H1 (cell line): Measurements from ENCODE around the gene DNAJC21. TPM values are rescaled to one million over a fixed set of nuclear protein-coding genes. Genes with fewer than 3 reads are reported as not detected.

Experiments
- CTCF ChIA-PET: fragments of 300-600 bp; sonication (Branson Sonifier 250); formaldehyde crosslinking; loops from one replicate; lab custom pipeline; 2021; ENCODE audit not compliant: partially characterized antibody; lab: Charles Lee
- POLR2A ChIA-PET: fragments of 300-600 bp; sonication (Branson Sonifier 250); formaldehyde crosslinking; loops from one replicate; lab custom pipeline; 2021; ENCODE audit warnings: inconsistent platforms; ENCODE audit not compliant: partially characterized antibody; lab: Charles Lee
- DNase-seq, 2 experiments: peaks; one replicate each; pipeline versions ENCODE4 v3.0.0 to v3.0.0-alpha.2; 2010 to 2022; ENCODE audit warnings: low spot score in 2 of 2, low read depth in 1 of 2, mixed read lengths in 1 of 2
- FAIRE-seq: peaks from 2 replicates; lab custom pipeline; 2011; peaks lifted over from hg19 to GRCh38; lab: Jason Lieb, UNC
- H2AFZ ChIP-seq: 2 replicates; pipeline ENCODE4 v1.8.1; 2012; ENCODE audit warnings: low read length, inconsistent platforms
- H2AK5ac ChIP-seq: 2 replicates; pipeline ENCODE4 v1.6.1; 2013; ENCODE audit warnings: low read depth, low read length
- H2BK120ac ChIP-seq: replicated peaks from 2 replicates; pipeline ENCODE3; 2013; ENCODE audit warnings: low read depth, low read length, inconsistent platforms
- H2BK12ac ChIP-seq: 2 replicates; pipeline ENCODE4 v1.6.1; 2013; ENCODE audit warnings: low read depth, low read length
- H2BK15ac ChIP-seq: 2 replicates; pipeline ENCODE4 v1.6.1; 2013; ENCODE audit warnings: low read length
- H2BK20ac ChIP-seq: 2 replicates; pipeline ENCODE4 v1.6.1; 2013; ENCODE audit warnings: low read length
- H2BK5ac ChIP-seq: 2 replicates; pipeline ENCODE4 v1.6.1; 2013; ENCODE audit warnings: low read depth, low read length
- H3K14ac ChIP-seq: 2 replicates; pipeline ENCODE4 v1.6.1; 2013; ENCODE audit warnings: inconsistent platforms; ENCODE audit not compliant: insufficient read length
- H3K18ac ChIP-seq: 2 replicates; pipeline ENCODE4 v1.6.1; 2013; ENCODE audit warnings: low read length; ENCODE audit errors: extremely low read depth
- H3K23ac ChIP-seq: 2 replicates; pipeline ENCODE4 v1.6.1; 2013; ENCODE audit warnings: inconsistent platforms; ENCODE audit not compliant: insufficient read length
- H3K23me2 ChIP-seq: 2 replicates; pipeline ENCODE4 v1.6.1; 2013; ENCODE audit warnings: low read depth, low read length
- H3K27ac ChIP-seq: 2 replicates; pipeline ENCODE4 v1.6.1; 2011; ENCODE audit warnings: low read depth, low read length, inconsistent platforms
- H3K27me3 ChIP-seq, 4 experiments: replicated peaks in 1 of 4; 1 replicate in 1 of 4; 2 replicates in 3 of 4; pipeline versions ENCODE4 v1.6.1 to v1.8.1; 2011 to 2013; ENCODE audit warnings: low read length in 3 of 4, mild to moderate bottlenecking in 3 of 4, inconsistent platforms in 2 of 4, mixed read lengths in 2 of 4, moderate library complexity in 1 of 4; ENCODE audit not compliant: control insufficient read depth in 3 of 4, insufficient read depth in 3 of 4; ENCODE audit errors: extremely low read depth in 1 of 4
- H3K36me3 ChIP-seq, 4 experiments: 2 replicates each; pipeline versions ENCODE4 v1.6.1 to v1.8.1; 2011 to 2013; ENCODE audit warnings: mild to moderate bottlenecking in 4 of 4, low read length in 3 of 4, moderate library complexity in 2 of 4, control low read depth in 1 of 4, inconsistent platforms in 1 of 4; ENCODE audit not compliant: insufficient read depth in 4 of 4, control insufficient read depth in 2 of 4
- H3K4ac ChIP-seq: replicated peaks from 2 replicates; pipeline ENCODE3; 2013; ENCODE audit warnings: low read length, low read depth, mixed read lengths, inconsistent platforms; ENCODE audit not compliant: insufficient read length
- H3K4me1 ChIP-seq, 4 experiments: replicated peaks in 1 of 4; 1 replicate in 1 of 4; 2 replicates in 3 of 4; pipeline versions ENCODE4 v1.6.1 to v1.8.1; 2011 to 2013; ENCODE audit warnings: low read length in 3 of 4, inconsistent platforms in 2 of 4, mixed read lengths in 1 of 4; ENCODE audit not compliant: insufficient read depth in 4 of 4, control insufficient read depth in 3 of 4
- H3K4me2 ChIP-seq, 2 experiments: 2 replicates each; pipeline versions ENCODE4 v1.6.1 to v1.8.1; 2011 to 2013; ENCODE audit warnings: low read depth in 2 of 2, low read length in 2 of 2, control low read depth in 1 of 2, inconsistent platforms in 1 of 2, mild to moderate bottlenecking in 1 of 2; ENCODE audit not compliant: insufficient read depth in 1 of 2
- H3K4me3 ChIP-seq, 4 experiments: fragments of 200-600, 300-600 bp in 1 of 4; sonication (generic), shearing (Covaris generic), sonication (Bioruptor Twin) in 1 of 4; 2 replicates each; pipeline versions ENCODE4 v1.5.1 to v1.8.1; 2011 to 2016; ENCODE audit warnings: low read length in 4 of 4, low read depth in 3 of 4, control low read depth in 2 of 4, inconsistent platforms in 2 of 4, mild to moderate bottlenecking in 2 of 4, mixed read lengths in 1 of 4, moderate library complexity in 1 of 4; ENCODE audit not compliant: insufficient read depth in 2 of 4; ENCODE audit errors: extremely low read depth in 1 of 4
- H3K56ac ChIP-seq: replicated peaks from 2 replicates; pipeline ENCODE3; 2013; ENCODE audit warnings: low read depth, mild to moderate bottlenecking, mixed read lengths, low read length, inconsistent platforms; ENCODE audit not compliant: insufficient read length
- H3K79me1 ChIP-seq: 2 replicates; pipeline ENCODE4 v1.6.1; 2013; ENCODE audit warnings: low read depth, low read length, control low read depth
- H3K79me2 ChIP-seq, 2 experiments: 2 replicates each; pipeline versions ENCODE4 v1.6.1 to v1.8.1; 2012 to 2013; ENCODE audit warnings: low read length in 2 of 2, mild to moderate bottlenecking in 2 of 2, inconsistent platforms in 1 of 2; ENCODE audit not compliant: insufficient read depth in 2 of 2, control insufficient read depth in 1 of 2
- H3K9ac ChIP-seq, 4 experiments: replicated peaks in 1 of 4; 1 replicate in 1 of 4; 2 replicates in 3 of 4; pipeline versions ENCODE4 v1.6.1 to v1.8.1; 2011 to 2013; ENCODE audit warnings: low read depth in 3 of 4, low read length in 3 of 4, control low read depth in 2 of 4, mild to moderate bottlenecking in 2 of 4, moderate library complexity in 2 of 4, inconsistent platforms in 1 of 4; ENCODE audit errors: extremely low read depth in 1 of 4
- H3K9me3 ChIP-seq, 2 experiments: 2 replicates each; pipeline versions ENCODE4 v1.6.1 to v1.8.1; 2012 to 2013; ENCODE audit warnings: mild to moderate bottlenecking in 2 of 2, moderate library complexity in 2 of 2, control low read depth in 1 of 2, inconsistent platforms in 1 of 2, low read depth in 1 of 2, low read length in 1 of 2, mixed read lengths in 1 of 2; ENCODE audit not compliant: insufficient read depth in 2 of 2
- H4K20me1 ChIP-seq, 2 experiments: replicated peaks in 1 of 2; 2 replicates each; pipeline versions ENCODE3 to v1.8.1; 2011 to 2013; ENCODE audit warnings: inconsistent platforms in 2 of 2, low read length in 2 of 2, mild to moderate bottlenecking in 1 of 2; ENCODE audit not compliant: insufficient read depth in 2 of 2, control insufficient read depth in 1 of 2
- H4K5ac ChIP-seq: 2 replicates; pipeline ENCODE4 v1.6.1; 2013; ENCODE audit warnings: low read length, low read depth, mixed read lengths, inconsistent platforms; ENCODE audit not compliant: insufficient read length
- H4K8ac ChIP-seq: 2 replicates; pipeline ENCODE4 v1.8.0; 2013; ENCODE audit warnings: mild to moderate bottlenecking, moderate library complexity, low read length, inconsistent platforms; ENCODE audit not compliant: insufficient read depth; ENCODE audit errors: extremely low read depth
- H4K91ac ChIP-seq: replicated peaks from 2 replicates; pipeline ENCODE3; 2013; ENCODE audit warnings: low read length, mixed read lengths, inconsistent platforms; ENCODE audit not compliant: insufficient read length
- KDM4A ChIP-seq: IDR thresholded peaks from one replicate; pipeline ENCODE4 v1.7.1; 2012; ENCODE audit warnings: low read depth, mild to moderate bottlenecking, moderate library complexity, low read length, inconsistent platforms; ENCODE audit not compliant: severe bottlenecking
- MAX ChIP-seq: IDR thresholded peaks from 2 replicates; pipeline ENCODE4 v1.6.1; 2012; ENCODE audit warnings: inconsistent platforms
- SP4 ChIP-seq: IDR thresholded peaks from 2 replicates; pipeline ENCODE4 v1.6.1; 2012; ENCODE audit warnings: low read length, inconsistent platforms
- SRF ChIP-seq: IDR thresholded peaks from 2 replicates; pipeline ENCODE4 v1.6.1; 2011; ENCODE audit warnings: mild to moderate bottlenecking, low read depth, low read length, moderate library complexity
- WGBS, 2 experiments: shearing (Covaris generic) in 1 of 2; methylation state at CpG; one replicate each; pipeline versions ENCODE4 v1.1.6 to v1.1.7; 2013 to 2015; ENCODE audit warnings: low lambda C conversion rate in 2 of 2, mixed read lengths in 2 of 2, inconsistent platforms in 1 of 2, low coverage in 1 of 2, missing lambda C conversion rate in 1 of 2; ENCODE audit not compliant: insufficient replicate concordance in 2 of 2, insufficient coverage in 1 of 2, insufficient read length in 1 of 2; ENCODE audit errors: extremely low coverage in 1 of 2, missing lambda C conversion rate in 1 of 2; 5-methylcytosine and 5-hydroxymethylcytosine counted together
- polyA plus RNA-seq, 7 experiments: library from polyadenylated mRNA; depleted of rRNA in 3 of 7; stranded (reverse) in 5 of 7; unstranded in 2 of 7; fragments of >200 nt in 5 of 7; fragments of 200-250 nt in 2 of 7; gene quantifications; 1 replicate in 5 of 7; 2 replicates in 1 of 7; 4 replicates in 1 of 7; pipeline versions ENCODE4 v1.2.1 to v1.2.3, GENCODE V29; 2011 to 2013; ENCODE audit warnings: missing spikeins in 2 of 7, mixed read lengths in 2 of 7
- total RNA-seq: library from RNA; stranded (reverse); fragmentation: NEBNext Ultra II Directional; extraction: Animal tissue kit (Norgen Biotek cat#: 25700); gene quantifications from 2 replicates; pipeline ENCODE4 v1.2.1, GENCODE V29; 2021

The DNAJC21 gene
- total and polyA plus RNA-seq, 2 of the 8 experiments (the other 6 are each of a cell fraction or from before 2014, with no cell fraction given): 5.1 to 47.5 TPM

- Histone ChIP-seq H3K27me3 (no peaks in the 10 kb centered on the region), H3K23ac (no peak overlapping the region), H2BK20ac (no peak overlapping the region), H2BK12ac (no peak overlapping the region)
- CTCF ChIA-PET: interaction anchor here (0.8 to 3.9 kb wide), 5 partner anchors 10 to 440 kb away, joined by 3 to 24 read pairs (median 8); no protein-coding TSS in a partner anchor
- TF ChIP-seq SP4 (no peak), MAX (peak; percentile 12; the same call in 1 of the 2 replicates), KDM4A (peak; percentile 11), SRF (no peak)
- TF ChIP-seq, all 59 proteins: peak for 2
- Histone ChIP-seq H3K4me3 (peak overlapping the region; percentile 86 to 100 (median 96)), H3K27ac (peak overlapping the region; percentile 95), H3K9me3 (no peaks in the 10 kb centered on the region), H2BK5ac (peak overlapping the region; percentile 71; the same call in 1 of the 2 replicates), H3K36me3 (peaks cover 7 to 41% (median 21%) of the 10 kb centered on the region in 4 experiments), H4K8ac (peak overlapping the region; percentile 69; the same call in 1 of the 2 replicates), H4K91ac (no peak overlapping the region), H3K79me1 (no peaks in the 10 kb centered on the region), H3K9ac (peak overlapping the region in 3 of 4 experiments; percentile 90 to 98 (median 98); a peak in 6 of 7 replicates), H3K4me2 (peak overlapping the region; percentile 80 to 84), H3K79me2 (peaks cover 26 to 63% of the 10 kb centered on the region in 2 experiments), H3K14ac (no peak overlapping the region), H2BK15ac (no peak overlapping the region), H3K23me2 (peaks cover 10% of the 10 kb centered on the region; the same call in 1 of the 2 replicates), H3K4ac (no peak overlapping the region), H3K18ac (no peak overlapping the region), H4K5ac (peak overlapping the region; percentile 13), H3K56ac (no peak overlapping the region), H2AFZ (0 out of 2 replicates have a peak overlapping the region, but pooled peaks have one; percentile 4), H2AK5ac (no peak overlapping the region), H3K4me1 (peaks cover 0 to 3% (median under 1%) of the 10 kb centered on the region in 4 experiments; a peak in 1 of 7 replicates), H4K20me1 (peaks cover 1 to 3% of the 10 kb centered on the region in 2 experiments), H2BK120ac (no peak overlapping the region)
- DNase-seq (peak in 1 of 2 experiments; percentile 54), FAIRE-seq (no peak)
- 4% methylated on average over 20 of the region's 20 CpGs; no CpG with 5 or more reads in 1 of the 2 experiments for WGBS, 2 experiments
- POLR2A ChIA-PET: interaction anchor here (0.7 to 5.1 kb wide), 21 partner anchors 10 to 1374 kb away, joined by 3 to 52 read pairs (median 3); partner anchors contain the start of genes DNAJC21, RAI14 and TTC23L
These were observed 14.7 kb upstream of the DNAJC21 start for GRCh38 chr5:34914671-34915138.
